Measurements from ENCODE around the gene EFCAB12. TPM values are rescaled to one million over a fixed set of nuclear protein-coding genes. Genes with fewer than 3 reads are reported as not detected.

Gene EFCAB12
- polyA plus RNA-seq, 2 of the 4 experiments (the other 2 are of a cell fraction), result 0.62 to 1.1 TPM

GRCh38 chr3:129475863-129476262, 47.4 kb upstream of the EFCAB12 start:
- Histone ChIP-seq H3K4me3 (no peak overlapping the region), H3K9me3 (no peaks in the 10 kb centered on the region), H3K4me2 (no peak overlapping the region), H3K4me1 (no peaks in the 10 kb centered on the region), H3K27ac (no peak overlapping the region)
- TF ChIP-seq HMGXB4 (CRISPR knock-in tag; IDR thresholded peaks at IDR 0.05; ENCODE audit: borderline replicate concordance) (no peak), EP300 (IDR thresholded peaks at IDR 0.05) (no peak), FOSL2 (IDR thresholded peaks at IDR 0.05) (no peak), FOSL2 (CRISPR knock-in tag; IDR thresholded peaks at IDR 0.05) (no peak), KDM1A (IDR thresholded peaks at IDR 0.05; ENCODE audit: low read depth) (no peak), RCOR1 (IDR thresholded peaks at IDR 0.05; ENCODE audit: low read depth, low read length) (no peak), TP53 (CRISPR knock-in tag; IDR thresholded peaks at IDR 0.05) (no peak), USF2 (IDR thresholded peaks at IDR 0.05) (no peak), RNF2 (IDR thresholded peaks at IDR 0.05; ENCODE audit: borderline replicate concordance, low read depth) (no peak), RAD21 (conservative IDR thresholded peaks at IDR 0.05 in 1 of 2, IDR thresholded peaks at IDR 0.05 in 1 of 2) (no peak), ZSCAN20 (CRISPR knock-in tag; IDR thresholded peaks at IDR 0.05) (no peak), CBX2 (IDR thresholded peaks at IDR 0.05; ENCODE audit: borderline replicate concordance, low read depth) (no peak), MAZ (IDR thresholded peaks at IDR 0.05; ENCODE audit: borderline replicate concordance, low read depth, low read length) (no peak), ELK1 (IDR thresholded peaks at IDR 0.05; ENCODE audit: low read depth, low read length) (no peak)
- ATAC-seq (no peak), FAIRE-seq (no peak), DNase-seq (ENCODE audit: low read depth in 1 of 2, low spot score in 1 of 2) (no peak)
- ChIA-PET POLR2A (no interaction called here), CTCF (interaction anchor here (0.6 to 3.6 kb wide), 5 partner anchors 10 to 289 kb away, joined by 3 to 12 read pairs (median 4); no protein-coding TSS in a partner anchor)
- WGBS (ENCODE audit: missing lambda C conversion rate), result 94% methylated on average over 3 of the region's 3 CpGs

- DNase-seq (ENCODE audit: low read depth in 1 of 2, low spot score in 1 of 2), result no peak
- no peak for TF ChIP-seq SREBF2 (IDR thresholded peaks at IDR 0.05)
- no peak for TF ChIP-seq HOXB13 (CRISPR knock-in tag; IDR thresholded peaks at IDR 0.05; ENCODE audit: low read depth)
- TF ChIP-seq BHLHE40 (IDR thresholded peaks at IDR 0.05; ENCODE audit: low read depth, low read length), result no peak
- 88% methylated on average over 10 of the region's 10 CpGs for WGBS (ENCODE audit: missing lambda C conversion rate)
- no peak for FAIRE-seq
- ATAC-seq, result no peak
- H3K4me2 ChIP-seq, result no peak overlapping the region
- POLR2A ChIA-PET, result no interaction called here
- H3K9me3 ChIP-seq, result no peaks in the 10 kb centered on the region
- no peak overlapping the region for H3K4me3 ChIP-seq
- CTCF ChIA-PET, result interaction anchor here (0.6 to 3.6 kb wide), 6 partner anchors 11 to 288 kb away, joined by 3 to 12 read pairs (median 4); no protein-coding TSS in a partner anchor
- H3K27ac ChIP-seq, result no peak overlapping the region
- H3K4me1 ChIP-seq, result no peaks in the 10 kb centered on the region
Observed at GRCh38 chr3:129474984-129475804, 46.8 kb upstream of the EFCAB12 start.

GRCh38 chr3:129473769-129474152, 45.3 kb upstream of the EFCAB12 start:
- FAIRE-seq, result no peak
- no peaks in the 10 kb centered on the region for H3K9me3 ChIP-seq
- H3K4me3 ChIP-seq, result no peak overlapping the region
- ChIA-PET POLR2A (no interaction called here), CTCF (interaction anchor here (3.6 kb wide), 1 partner anchor 91 kb away, joined by 12 read pairs; no protein-coding TSS in a partner anchor)
- WGBS (ENCODE audit: missing lambda C conversion rate), result 77% methylated on average over 4 of the region's 4 CpGs
- H3K27ac ChIP-seq, result no peak overlapping the region
- H3K4me1 ChIP-seq, result no peaks in the 10 kb centered on the region
- DNase-seq (ENCODE audit: low read depth in 1 of 2, low spot score in 1 of 2), result no peak
- no peak overlapping the region for H3K4me2 ChIP-seq
- TF ChIP-seq CTCF (IDR thresholded peaks at IDR 0.05) (no peak), HES2 (IDR thresholded peaks at IDR 0.05) (no peak)
- no peak for ATAC-seq

Measured in A549 (cell line).